HG03039 (cell line): ENCODE data around the gene VASH2.
"Not testable (repeated sequence)": the region's sequence is repeated elsewhere in the genome, so short reads cannot be mapped to it uniquely, and the experiment has no call there.

Source experiments
- ATAC-seq: cut with Tn5 transposase; IDR thresholded peaks from one replicate; pipeline ENCODE4 v1.9.1; 2021; ENCODE audit warnings: mild to moderate bottlenecking, moderate library complexity; ENCODE audit not compliant: unreplicated experiment

VASH2 gene

GRCh38 chr1:213017447-213018273 lies 67.3 kb downstream of the VASH2 start:
- no peak for ATAC-seq

- no peak for ATAC-seq
These were observed 69.1 kb downstream of the VASH2 start for GRCh38 chr1:213019450-213019849.

GRCh38 chr1:213020016-213020415 lies 69.7 kb downstream of the VASH2 start:
- ATAC-seq: no peak

- ATAC-seq: not testable (repeated sequence)
These were observed 76.7 kb downstream of the VASH2 start for GRCh38 chr1:213027024-213027423.

DNA sequence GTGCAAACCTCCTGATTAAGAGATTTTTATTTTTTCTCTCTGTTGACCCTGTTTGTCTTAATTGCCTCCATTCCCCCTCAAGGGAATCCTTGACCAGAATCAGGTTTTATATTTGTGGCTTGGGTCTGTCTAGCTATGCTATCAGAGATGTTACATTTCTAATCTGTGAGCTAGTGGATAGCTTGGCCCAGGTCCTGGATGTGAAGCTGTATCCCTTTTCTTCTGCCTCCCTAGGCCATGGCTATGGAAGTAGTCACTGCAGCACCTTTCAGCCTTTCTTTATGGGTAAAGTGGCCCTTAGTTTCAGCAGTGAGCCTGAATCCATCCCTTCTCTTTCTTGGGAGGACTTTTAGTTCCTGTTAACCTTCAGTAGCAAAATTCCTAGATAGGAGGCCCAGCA lies 82.3 kb downstream of the VASH2 start:
- ATAC-seq: no peak

DNA sequence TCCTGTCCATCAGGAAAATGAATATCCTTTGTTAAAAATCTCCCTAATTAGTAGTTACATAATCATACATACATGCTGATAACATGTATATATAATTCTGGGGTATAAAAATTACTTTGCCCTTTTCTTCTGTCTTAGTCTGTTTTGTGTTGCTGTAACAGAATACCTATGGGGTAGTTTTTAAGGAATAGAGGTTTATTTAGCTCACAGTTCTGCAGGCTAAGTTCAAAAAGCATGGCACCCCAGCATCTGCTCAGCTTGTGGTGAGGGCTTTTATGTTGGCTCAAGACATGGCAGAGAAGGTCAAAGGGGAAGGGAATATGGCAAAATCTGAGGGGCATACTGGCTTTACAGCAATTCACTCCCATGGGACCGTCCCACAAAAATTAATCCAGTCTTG lies 84.4 kb downstream of the VASH2 start:
- no peak for ATAC-seq

DNA sequence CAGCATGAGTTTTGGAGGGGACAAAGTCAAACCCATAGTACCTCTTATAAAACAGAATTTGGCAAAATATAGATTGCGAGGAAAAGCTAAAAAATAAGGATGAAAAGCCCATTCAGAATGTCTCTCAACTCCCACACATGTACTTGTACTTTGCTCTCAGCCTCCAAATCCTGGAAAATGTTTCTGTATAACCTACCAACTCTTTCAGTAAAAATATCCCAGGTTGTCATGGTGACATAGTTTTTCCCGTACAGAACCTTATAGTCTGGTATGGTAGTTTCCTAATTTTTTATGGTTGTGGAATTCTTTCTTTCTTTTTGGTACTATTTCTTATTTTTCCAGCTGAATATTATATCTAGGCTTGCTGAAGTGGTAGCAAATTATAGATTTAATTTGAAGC lies 85.2 kb downstream of the VASH2 start:
- ATAC-seq: no peak
